Measurements from ENCODE around the gene IREB2.

GRCh38 chr15:78425643-78426042 is 12.4 kb upstream of the IREB2 start:
- TF ChIP-seq, protein P1, sequence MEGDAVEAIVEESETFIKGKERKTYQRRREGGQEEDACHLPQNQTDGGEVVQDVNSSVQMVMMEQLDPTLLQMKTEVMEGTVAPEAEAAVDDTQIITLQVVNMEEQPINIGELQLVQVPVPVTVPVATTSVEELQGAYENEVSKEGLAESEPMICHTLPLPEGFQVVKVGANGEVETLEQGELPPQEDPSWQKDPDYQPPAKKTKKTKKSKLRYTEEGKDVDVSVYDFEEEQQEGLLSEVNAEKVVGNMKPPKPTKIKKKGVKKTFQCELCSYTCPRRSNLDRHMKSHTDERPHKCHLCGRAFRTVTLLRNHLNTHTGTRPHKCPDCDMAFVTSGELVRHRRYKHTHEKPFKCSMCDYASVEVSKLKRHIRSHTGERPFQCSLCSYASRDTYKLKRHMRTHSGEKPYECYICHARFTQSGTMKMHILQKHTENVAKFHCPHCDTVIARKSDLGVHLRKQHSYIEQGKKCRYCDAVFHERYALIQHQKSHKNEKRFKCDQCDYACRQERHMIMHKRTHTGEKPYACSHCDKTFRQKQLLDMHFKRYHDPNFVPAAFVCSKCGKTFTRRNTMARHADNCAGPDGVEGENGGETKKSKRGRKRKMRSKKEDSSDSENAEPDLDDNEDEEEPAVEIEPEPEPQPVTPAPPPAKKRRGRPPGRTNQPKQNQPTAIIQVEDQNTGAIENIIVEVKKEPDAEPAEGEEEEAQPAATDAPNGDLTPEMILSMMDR (IDR thresholded peaks at IDR 0.05), result no peak
- TF ChIP-seq POLR2A (IDR thresholded peaks at IDR 0.05), result no peak
- TF ChIP-seq POLR2AphosphoS5 (IDR thresholded peaks at IDR 0.05), result no peak

All from upper lobe of left lung (tissue), 4 donors.